CD1c-positive myeloid dendritic cell (primary cell): Measurements from ENCODE around the gene INF2.
"Not testable (repeated sequence)": the region's sequence is repeated elsewhere in the genome, so short reads cannot be mapped to it uniquely, and the experiment has no call there.

Source experiments
- DNase-seq: peaks from one replicate; pipeline ENCODE4 v3.0.0-alpha.2; 2016; ENCODE audit errors: extremely low spot score

INF2 gene

GRCh38 chr14:104657101-104657524, 32.3 kb upstream of the INF2 start:
- DNase-seq, result peak; percentile 84

DNA sequence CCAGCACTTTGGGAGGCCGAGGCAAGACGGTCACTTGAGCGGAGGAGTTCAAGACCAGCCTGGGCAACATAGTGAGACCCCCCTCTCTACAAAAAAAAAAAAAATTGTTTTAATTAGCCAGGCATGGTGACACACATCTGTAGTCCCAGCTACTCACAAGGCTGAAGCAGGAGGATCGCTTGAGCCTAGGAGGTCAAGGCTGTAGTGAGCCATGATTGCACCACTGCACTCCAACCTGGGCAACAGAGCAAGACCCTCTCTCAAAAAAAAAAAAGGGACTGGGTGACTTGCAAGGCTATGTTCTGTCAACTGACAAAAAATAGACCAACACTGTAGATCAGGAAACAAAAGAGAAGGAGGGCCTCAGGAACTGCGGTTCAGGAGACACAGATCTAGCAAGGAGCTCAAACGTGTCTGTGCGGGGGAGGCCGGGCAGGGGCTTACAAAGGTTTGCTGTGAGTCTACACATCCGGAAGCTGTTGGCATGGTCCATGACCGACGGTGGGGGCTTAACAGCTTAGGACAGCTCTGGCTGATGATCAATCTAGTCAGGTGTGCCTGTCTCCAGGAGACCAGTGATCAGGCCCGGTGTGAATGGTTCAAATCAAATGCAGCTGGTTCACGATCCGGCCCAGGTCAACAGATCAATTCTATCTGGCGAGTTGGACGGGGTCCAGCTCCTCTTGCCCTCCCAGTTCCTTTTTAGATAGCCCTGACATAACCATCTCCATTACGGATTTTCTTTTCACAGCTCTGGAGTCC, 31.7 kb upstream of the INF2 start:
- DNase-seq, result no peak

DNA sequence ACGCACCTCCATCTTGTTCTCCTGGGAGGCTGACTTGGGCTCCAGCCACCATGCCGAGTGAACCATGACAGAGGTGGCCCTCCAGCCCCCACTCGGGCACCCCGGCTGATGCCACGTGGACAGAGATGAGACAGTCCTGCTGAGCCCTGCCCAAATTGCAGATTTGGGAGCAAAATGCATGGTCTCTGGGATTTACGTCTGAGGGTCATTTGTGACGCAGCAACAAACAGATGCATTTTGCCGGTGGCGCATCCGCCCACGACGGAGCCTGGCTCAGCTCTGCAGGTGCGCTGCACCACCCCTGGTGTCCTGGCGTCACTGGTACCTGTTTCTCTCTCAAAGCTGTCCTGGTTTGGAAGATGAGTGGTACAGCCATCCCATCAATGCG, 31.1 kb upstream of the INF2 start:
- no peak for DNase-seq

DNA sequence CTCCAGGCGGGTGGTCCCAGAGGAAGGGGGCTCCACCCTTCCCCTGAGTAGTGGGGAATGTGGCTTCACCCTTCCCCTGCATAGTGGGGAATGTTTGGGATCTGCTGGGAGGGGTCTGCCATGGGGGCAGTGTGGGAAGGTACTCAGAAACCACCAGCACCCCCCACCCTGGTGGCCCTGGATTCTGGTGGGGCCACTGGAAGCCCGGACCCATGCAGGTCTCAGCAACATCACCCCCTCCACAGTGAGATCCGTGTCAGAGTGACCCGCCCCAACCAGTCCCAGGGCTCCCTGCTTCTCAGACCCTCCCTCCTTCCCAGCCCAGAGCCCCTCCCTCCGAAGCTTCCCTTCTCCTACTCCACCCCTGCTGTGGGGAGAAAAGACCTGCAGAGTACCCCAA, 30.3 kb upstream of the INF2 start:
- DNase-seq, result no peak

DNA sequence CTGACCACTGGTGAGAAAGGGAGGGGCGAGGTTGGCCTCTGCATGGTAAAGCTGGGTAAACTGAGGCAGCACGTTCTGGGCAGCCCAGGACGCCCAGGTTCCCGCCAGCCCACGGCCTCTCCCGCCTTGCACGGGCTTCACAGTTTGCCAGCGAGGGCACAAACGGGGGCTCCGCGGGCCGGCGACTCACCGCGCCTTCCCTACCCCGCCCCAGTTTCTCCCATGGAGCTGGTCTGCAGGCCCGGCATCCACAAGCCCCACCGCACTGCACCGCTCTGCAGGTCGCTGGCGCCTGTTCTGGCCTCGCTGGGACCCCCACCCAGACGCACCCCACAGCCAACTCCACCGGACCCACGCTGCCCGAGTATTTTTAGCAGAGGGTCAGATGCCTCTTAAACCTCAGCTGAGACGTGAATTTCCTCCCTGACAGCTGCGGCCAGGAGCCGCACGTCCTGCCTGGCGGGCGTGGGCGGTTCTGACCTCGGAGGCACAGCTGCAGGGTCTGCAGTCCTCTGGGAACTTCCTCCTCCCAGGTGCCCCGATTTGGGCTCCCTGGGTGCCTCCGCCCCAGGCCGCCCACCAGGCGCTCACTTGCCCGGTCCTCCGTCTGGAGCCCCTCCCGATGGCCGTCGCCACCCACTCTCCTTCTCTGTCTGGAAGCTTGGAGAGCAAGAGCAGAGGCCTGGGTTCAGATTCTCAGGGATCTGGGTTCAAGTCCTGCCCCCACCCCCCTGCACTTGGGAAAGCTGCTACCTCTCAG, 29.5 kb upstream of the INF2 start:
- DNase-seq, result peak; percentile 79

DNA sequence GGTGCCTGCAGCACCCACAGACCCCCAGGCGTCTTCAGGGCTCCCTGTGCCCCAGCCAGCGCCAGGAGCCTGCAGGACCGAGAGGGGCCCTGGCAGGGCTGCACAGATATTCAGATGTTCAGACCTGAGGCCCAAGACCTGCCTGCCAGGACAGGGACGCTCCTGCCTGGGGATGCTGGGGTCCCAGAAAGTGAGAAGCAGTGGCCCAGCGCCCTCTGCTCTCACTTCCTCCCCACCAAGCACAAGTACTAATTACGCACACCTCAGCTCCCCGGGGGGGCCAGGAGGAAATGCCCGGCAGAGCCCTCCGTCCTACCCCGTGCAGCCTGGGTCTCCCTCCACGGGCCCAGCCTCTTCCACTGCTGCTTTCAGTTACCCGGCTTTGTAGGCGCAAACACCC, 28.8 kb upstream of the INF2 start:
- DNase-seq, result peak; percentile 55

- DNase-seq, result no peak
These were observed 28.3 kb upstream of the INF2 start for GRCh38 chr14:104661086-104661485.

GRCh38 chr14:104661528-104662157, 27.8 kb upstream of the INF2 start:
- DNase-seq, result not testable (repeated sequence)

- not testable (repeated sequence) for DNase-seq
These were observed 26.9 kb upstream of the INF2 start for GRCh38 chr14:104662472-104662871.

DNA sequence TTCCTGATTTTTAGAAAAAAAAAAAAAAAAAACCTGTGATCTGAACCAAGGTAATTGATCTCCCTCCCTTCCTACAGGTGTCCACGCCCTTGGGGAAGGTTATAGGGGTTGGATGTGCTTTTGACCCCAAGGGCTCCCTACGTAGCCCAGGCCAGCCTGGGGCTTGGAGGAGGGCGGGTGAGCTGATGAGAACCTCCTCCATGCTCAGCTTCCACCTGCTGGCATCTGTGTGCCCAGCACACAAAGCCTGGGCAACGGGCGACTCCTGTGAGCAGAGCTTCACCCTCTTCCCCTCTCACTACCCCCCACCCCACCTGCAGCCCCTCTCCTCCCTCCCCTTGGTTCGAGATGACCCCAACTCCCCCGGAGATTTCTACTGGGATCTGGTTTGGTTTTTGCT, 25.3 kb upstream of the INF2 start:
- DNase-seq, result no peak

DNA sequence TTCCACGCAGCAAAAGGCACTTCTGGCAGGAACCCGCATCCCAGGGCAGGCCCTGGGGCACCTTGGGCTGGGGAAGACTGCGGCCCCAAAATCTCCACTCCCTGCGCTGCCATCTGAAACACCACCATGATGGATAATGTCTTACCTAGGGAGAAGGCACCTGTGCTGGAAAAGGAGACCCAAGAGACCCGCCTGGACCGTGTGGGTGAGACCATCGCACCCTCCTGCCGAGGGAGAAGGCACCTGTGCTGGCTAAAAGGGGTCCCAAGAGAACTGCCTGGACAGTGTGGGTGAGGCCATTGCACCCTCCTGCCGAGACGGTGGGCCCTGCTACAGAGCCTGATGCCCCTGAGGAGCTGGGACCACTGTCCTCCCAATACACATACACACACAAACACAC, 24.8 kb upstream of the INF2 start:
- DNase-seq, result no peak

GRCh38 chr14:104665114-104665656, 24.2 kb upstream of the INF2 start:
- no peak for DNase-seq

DNA sequence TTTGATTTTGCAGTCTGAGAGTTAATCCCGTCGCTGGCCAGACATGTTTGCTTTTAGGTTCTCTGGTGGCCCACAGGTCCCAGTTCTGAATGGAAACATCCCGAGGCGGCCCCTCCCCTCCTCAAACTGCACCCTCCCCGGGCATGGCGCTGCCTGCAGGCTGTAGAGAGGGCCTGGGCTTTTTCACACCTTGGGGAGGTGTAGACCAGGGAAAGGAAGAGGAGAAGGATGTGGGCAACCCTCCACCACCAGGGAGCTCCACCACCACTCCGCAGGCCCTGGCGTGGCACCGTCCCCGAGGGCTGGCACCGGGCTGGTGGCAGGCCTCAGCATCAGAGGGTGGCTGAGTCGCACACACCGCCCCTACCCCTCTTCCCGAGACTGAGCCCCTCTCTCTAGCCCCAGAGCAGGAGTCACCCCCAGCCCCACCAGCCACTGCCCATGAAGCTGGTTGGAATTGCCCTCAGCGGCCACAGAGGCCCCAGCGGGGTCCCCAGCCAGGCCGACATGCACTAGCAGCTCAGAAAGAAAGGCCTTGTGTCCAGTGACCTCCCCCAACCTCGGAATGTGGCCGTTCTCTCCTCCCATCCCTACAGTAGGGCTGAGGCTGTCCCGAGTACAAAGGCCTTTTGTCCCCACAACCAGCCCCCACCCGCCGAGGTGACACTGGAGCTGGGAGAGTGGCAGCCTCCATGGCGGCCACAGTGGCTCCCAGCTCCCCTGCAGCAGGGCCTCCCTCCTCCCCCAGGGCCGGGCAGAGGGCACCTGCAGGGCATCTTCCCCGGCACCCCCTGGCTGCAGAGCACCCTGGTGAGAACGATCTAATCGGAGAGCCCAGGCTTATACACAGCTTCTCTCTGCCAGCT, 23.5 kb upstream of the INF2 start:
- DNase-seq, result no peak

- not testable (repeated sequence) for DNase-seq
These were observed 22.9 kb upstream of the INF2 start for GRCh38 chr14:104666523-104666895.

DNA sequence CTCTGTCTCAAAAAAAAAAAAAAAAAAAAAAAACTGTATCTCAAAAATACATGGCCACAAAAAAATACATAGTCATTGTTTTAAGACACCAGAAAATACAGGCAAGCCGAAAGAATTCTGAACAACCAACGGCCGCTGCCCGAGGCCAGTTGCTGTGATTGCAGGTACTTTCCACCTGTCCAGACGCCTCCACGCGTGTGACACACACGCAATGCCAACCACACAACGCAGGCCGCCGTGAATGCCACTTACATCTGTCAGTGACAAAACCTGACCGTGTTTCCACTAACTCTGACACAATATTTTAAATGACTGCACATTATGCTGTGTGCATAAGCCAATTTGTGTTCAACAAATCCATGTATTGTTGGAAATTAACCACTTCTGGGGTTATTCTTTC, 22.4 kb upstream of the INF2 start:
- DNase-seq, result no peak

GRCh38 chr14:104669697-104670096, 19.7 kb upstream of the INF2 start:
- DNase-seq, result no peak

GRCh38 chr14:104671330-104671977, 18.0 kb upstream of the INF2 start:
- DNase-seq, result not testable (repeated sequence)

GRCh38 chr14:104672119-104672518, 17.3 kb upstream of the INF2 start:
- DNase-seq, result not testable (repeated sequence)

GRCh38 chr14:104673481-104673880, 15.9 kb upstream of the INF2 start:
- no peak for DNase-seq

GRCh38 chr14:104675447-104675846, 14.0 kb upstream of the INF2 start:
- DNase-seq, result no peak

GRCh38 chr14:104676130-104676693, 13.2 kb upstream of the INF2 start:
- no peak for DNase-seq
